Activated naive CD8-positive, alpha-beta T cell treated with anti-CD3 and anti-CD28 coated beads for 36 hours (primary cell): ENCODE results near the gene ZFP3. TPM values are rescaled to one million over a fixed set of nuclear protein-coding genes. Genes with fewer than 3 reads are reported as not detected.
"Not testable (repeated sequence)": the region's sequence is repeated elsewhere in the genome, so short reads cannot be mapped to it uniquely, and the experiment has no call there.

Experiments used
- DNase-seq: peaks from one replicate; pipeline ENCODE4 v3.0.0; 2021
- H3K27ac Mint-ChIP-seq: one replicate; pipeline ENCODE4 v1.8.0; 2022; ENCODE audit warnings: mild to moderate bottlenecking, moderate library complexity, mixed read lengths
- H3K27me3 Mint-ChIP-seq: one replicate; pipeline ENCODE4 v1.8.0; 2022; ENCODE audit warnings: mild to moderate bottlenecking, mixed read lengths
- H3K36me3 Mint-ChIP-seq: one replicate; pipeline ENCODE4 v1.8.0; 2021; ENCODE audit warnings: mild to moderate bottlenecking, mixed read lengths
- H3K4me1 Mint-ChIP-seq: one replicate; pipeline ENCODE4 v1.8.0; 2021; ENCODE audit warnings: mixed read lengths
- H3K4me3 Mint-ChIP-seq: one replicate; pipeline ENCODE4 v1.8.0; 2022; ENCODE audit warnings: mild to moderate bottlenecking, moderate library complexity, mixed read lengths
- H3K9me3 Mint-ChIP-seq: one replicate; pipeline ENCODE4 v1.8.0; 2022; ENCODE audit warnings: mixed read lengths
- total RNA-seq, 2 experiments: library from RNA; stranded (reverse); gene quantifications; one replicate each; pipeline ENCODE4 v1.2.3, GENCODE V29; 2021

ZFP3 gene
- total RNA-seq, 2 experiments from 2014 or later, result 2.3 to 2.4 TPM

DNA sequence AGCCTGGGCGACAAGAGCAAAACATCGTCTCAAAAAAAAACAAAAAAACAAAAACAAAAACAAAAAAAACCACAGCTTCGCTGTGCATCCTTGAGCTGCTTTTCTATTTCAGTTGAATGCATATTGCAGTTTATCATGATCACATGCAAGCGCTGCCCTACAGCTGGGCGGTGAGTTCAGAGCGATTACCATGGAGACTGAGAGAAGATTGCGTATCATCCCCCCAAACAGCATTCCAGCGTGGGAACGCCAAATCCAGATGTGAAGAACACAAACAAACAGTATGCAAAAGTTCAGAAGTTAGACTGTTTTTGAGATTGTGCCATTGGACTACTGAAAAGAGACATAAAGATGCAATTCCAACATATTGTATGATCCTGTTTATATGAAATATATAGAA lies 28.0 kb upstream of the ZFP3 start:
- no peaks in the 10 kb centered on the region for H3K9me3 Mint-ChIP-seq
- H3K36me3 Mint-ChIP-seq, result no peaks in the 10 kb centered on the region
- H3K27ac Mint-ChIP-seq, result no peak overlapping the region
- H3K27me3 Mint-ChIP-seq, result no peaks in the 10 kb centered on the region
- no peak for DNase-seq
- no peak overlapping the region for H3K4me3 Mint-ChIP-seq
- peaks cover 22% of the 10 kb centered on the region for H3K4me1 Mint-ChIP-seq

GRCh38 chr17:5055543-5055942 lies 22.7 kb upstream of the ZFP3 start:
- Mint-ChIP-seq H3K36me3 (no peaks in the 10 kb centered on the region), H3K4me3 (no peak overlapping the region), H3K27me3 (no peaks in the 10 kb centered on the region), H3K27ac (no peak overlapping the region), H3K9me3 (no peaks in the 10 kb centered on the region), H3K4me1 (no peaks in the 10 kb centered on the region)
- DNase-seq, result no peak

DNA sequence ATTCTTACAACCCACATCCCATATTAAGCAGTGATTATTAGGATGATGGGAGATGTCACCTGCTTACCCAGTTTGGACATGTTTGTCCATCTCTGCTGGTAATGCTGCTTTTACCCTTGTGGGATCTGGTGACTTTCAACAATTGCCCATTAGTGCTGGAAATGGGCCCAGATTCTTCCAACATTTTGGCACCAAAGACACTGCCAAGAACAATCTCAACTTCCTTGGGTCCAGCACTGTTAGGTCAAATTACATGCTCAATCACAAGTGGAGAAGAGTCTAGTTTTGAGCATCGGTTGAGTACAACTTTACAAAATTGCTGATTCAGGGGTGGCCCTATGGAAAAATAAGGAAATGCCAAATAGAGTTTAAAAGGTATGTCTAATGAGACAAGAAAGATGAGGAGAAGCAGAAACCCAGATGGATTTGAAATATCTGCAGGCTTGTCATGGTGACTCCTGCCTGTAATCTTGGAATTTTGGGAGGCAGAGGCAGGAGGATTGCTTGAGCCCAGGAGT lies 13.0 kb upstream of the ZFP3 start:
- H3K4me3 Mint-ChIP-seq, result no peak overlapping the region
- no peak for DNase-seq
- peaks cover 3% of the 10 kb centered on the region for H3K27me3 Mint-ChIP-seq
- H3K27ac Mint-ChIP-seq, result no peak overlapping the region
- H3K9me3 Mint-ChIP-seq, result no peaks in the 10 kb centered on the region
- H3K36me3 Mint-ChIP-seq, result no peaks in the 10 kb centered on the region
- H3K4me1 Mint-ChIP-seq, result peaks cover 2% of the 10 kb centered on the region

- H3K4me1 Mint-ChIP-seq, result no peaks in the 10 kb centered on the region
- DNase-seq, result no peak
- H3K27me3 Mint-ChIP-seq, result peaks cover 1% of the 10 kb centered on the region
- H3K4me3 Mint-ChIP-seq, result no peak overlapping the region
- no peaks in the 10 kb centered on the region for H3K9me3 Mint-ChIP-seq
- no peak overlapping the region for H3K27ac Mint-ChIP-seq
- H3K36me3 Mint-ChIP-seq, result no peaks in the 10 kb centered on the region
Measured at GRCh38 chr17:5068236-5068635, 10.0 kb upstream of the ZFP3 start.

DNA sequence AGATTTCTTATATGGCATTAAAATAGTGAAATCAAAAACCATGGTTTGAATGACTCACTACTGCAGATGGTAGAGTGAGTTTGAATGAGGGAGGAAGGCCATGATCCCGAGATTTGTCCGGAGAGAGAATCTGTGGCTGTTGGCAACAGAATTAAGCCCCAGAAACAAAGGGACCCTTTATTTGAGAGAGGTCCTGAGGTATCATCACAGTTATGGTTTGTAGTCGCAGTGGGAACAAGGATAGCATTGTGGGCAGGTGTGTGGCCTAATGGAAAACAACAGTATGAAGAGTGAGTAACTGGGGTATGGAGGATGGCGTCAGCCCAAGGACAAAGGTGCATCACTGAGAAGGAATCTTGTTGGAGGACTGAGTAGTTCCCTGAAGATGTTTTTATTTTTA lies 8.5 kb upstream of the ZFP3 start:
- no peak for DNase-seq
- Mint-ChIP-seq H3K4me1 (no peaks in the 10 kb centered on the region), H3K9me3 (no peaks in the 10 kb centered on the region), H3K27me3 (no peaks in the 10 kb centered on the region), H3K27ac (no peak overlapping the region), H3K4me3 (no peak overlapping the region), H3K36me3 (no peaks in the 10 kb centered on the region)

GRCh38 chr17:5075472-5075871 lies 2.8 kb upstream of the ZFP3 start:
- H3K9me3 Mint-ChIP-seq, H3K4me3 Mint-ChIP-seq, H3K27me3 Mint-ChIP-seq, DNase-seq, H3K27ac Mint-ChIP-seq: not testable (repeated sequence)
- Mint-ChIP-seq H3K36me3 (peaks cover 18% of the 10 kb centered on the region), H3K4me1 (peaks cover 16% of the 10 kb centered on the region)

DNA sequence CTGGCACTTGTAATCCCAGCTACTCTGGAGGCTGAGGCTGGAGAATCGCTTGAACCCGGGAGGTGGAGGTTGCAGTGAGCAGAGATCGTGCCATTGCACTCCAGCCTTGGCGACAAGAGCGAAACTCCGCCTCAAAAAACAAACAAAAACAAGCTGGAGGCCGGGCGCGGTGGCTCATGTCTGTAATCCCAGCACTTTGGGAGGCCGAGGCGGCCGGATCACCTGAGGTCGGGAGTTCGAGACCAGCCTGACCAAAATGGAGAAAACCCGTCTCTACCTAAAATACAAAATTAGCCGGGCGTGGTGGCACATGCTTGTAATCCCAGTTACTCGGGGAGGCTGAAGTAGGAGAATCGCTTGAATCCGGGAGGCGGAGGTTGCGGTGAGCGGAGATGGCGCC lies 992 bp upstream of the ZFP3 start:
- peak overlapping the region; percentile 96 for H3K27ac Mint-ChIP-seq
- not testable (repeated sequence) for DNase-seq, H3K27me3 Mint-ChIP-seq
- peak overlapping the region; percentile 79 for H3K4me3 Mint-ChIP-seq
- peaks cover 23% of the 10 kb centered on the region for H3K4me1 Mint-ChIP-seq
- peaks cover 27% of the 10 kb centered on the region for H3K36me3 Mint-ChIP-seq
- peaks cover 12% of the 10 kb centered on the region for H3K9me3 Mint-ChIP-seq

DNA sequence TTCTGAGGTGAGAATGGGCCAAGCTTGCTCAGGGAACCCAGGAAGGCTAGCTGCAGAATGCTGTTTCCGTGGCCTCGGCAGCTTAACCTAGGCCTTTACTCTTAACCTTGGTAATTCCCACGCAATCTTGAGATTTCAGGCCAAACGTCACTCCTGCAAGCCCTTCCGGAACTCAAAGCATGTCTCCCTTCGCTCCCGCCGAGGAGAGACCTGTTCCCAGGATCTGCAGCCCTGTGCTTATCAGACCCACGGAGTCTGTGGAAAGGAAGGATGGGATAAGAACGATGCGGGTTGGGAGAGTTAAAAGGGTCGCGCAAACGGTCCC lies 524 bp upstream of the ZFP3 start:
- peaks cover 23% of the 10 kb centered on the region for H3K4me1 Mint-ChIP-seq
- no peaks in the 10 kb centered on the region for H3K27me3 Mint-ChIP-seq
- H3K27ac Mint-ChIP-seq, result peak overlapping the region; percentile 96
- peaks cover 12% of the 10 kb centered on the region for H3K9me3 Mint-ChIP-seq
- H3K4me3 Mint-ChIP-seq, result peak overlapping the region; percentile 79
- H3K36me3 Mint-ChIP-seq, result peaks cover 32% of the 10 kb centered on the region
- DNase-seq, result no peak

DNA sequence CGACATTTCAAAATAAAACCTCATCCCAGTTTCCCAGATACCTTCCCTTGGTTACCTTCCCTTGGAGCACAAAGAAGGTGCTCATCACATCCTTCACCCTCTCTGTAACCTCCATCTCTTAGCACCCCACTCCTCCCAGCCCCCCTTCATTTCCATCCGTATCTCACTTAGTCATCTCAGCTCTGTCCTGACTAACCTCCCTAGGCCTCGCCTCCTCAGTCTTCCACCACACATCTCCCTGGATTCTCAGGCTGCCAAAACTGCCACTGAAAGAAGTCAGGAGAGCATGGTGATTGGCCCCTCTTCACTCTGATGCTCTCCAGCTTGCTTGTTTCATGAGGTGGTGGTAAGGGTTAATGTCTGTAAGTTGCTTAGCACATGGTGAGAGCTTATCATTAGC lies 2.3 kb downstream of the ZFP3 start:
- H3K36me3 Mint-ChIP-seq, result peaks cover 56% of the 10 kb centered on the region
- no peaks in the 10 kb centered on the region for H3K27me3 Mint-ChIP-seq
- H3K4me3 Mint-ChIP-seq, result no peak overlapping the region
- H3K4me1 Mint-ChIP-seq, result peaks cover 23% of the 10 kb centered on the region
- H3K27ac Mint-ChIP-seq, result no peak overlapping the region
- DNase-seq, result no peak
- H3K9me3 Mint-ChIP-seq, result peaks cover 31% of the 10 kb centered on the region

DNA sequence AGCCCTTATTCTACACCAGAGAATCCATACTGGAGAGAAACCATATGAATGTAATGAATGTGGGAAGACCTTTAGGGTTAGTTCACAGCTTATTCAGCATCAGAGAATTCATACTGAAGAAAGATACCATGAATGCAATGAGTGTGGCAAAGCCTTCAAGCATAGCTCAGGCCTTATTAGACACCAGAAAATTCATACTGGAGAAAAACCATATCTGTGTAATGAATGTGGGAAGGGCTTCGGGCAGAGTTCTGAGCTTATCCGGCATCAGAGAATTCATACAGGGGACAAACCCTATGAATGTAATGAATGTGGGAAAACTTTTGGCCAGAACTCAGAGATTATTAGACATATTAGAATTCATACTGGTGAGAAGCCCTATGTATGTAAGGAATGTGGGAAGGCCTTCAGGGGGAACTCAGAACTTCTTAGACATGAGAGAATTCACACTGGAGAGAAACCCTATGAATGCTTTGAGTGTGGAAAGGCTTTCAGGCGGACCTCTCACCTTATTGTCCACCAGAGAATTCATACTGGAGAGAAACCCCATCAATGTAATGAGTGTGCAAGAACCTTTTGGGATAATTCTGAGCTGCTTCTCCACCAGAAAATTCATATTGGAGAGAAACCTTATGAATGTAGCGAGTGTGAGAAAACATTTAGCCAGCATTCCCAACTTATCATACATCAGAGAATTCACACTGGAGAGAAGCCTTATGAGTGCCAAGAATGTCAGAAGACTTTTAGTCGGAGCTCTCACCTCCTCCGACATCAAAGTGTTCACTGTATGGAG lies 14.1 kb downstream of the ZFP3 start:
- peaks cover 84% of the 10 kb centered on the region for H3K36me3 Mint-ChIP-seq
- H3K4me3 Mint-ChIP-seq, result no peak overlapping the region

GRCh38 chr17:5096731-5097100 lies 18.4 kb downstream of the ZFP3 start:
- Mint-ChIP-seq H3K27ac (no peak overlapping the region), H3K4me3 (peak overlapping the region; percentile 77), H3K9me3 (peaks cover 39% of the 10 kb centered on the region), H3K27me3 (peaks cover 11% of the 10 kb centered on the region), H3K36me3 (peaks cover 43% of the 10 kb centered on the region), H3K4me1 (peaks cover 7% of the 10 kb centered on the region)
- DNase-seq, result no peak

More for the DNA sequence above, 14.1 kb downstream of the ZFP3 start:
- Mint-ChIP-seq H3K4me1 (peaks cover 6% of the 10 kb centered on the region), H3K9me3 (peaks cover 69% of the 10 kb centered on the region), H3K27me3 (peaks cover 10% of the 10 kb centered on the region), H3K27ac (no peak overlapping the region)
- DNase-seq, result no peak

DNA sequence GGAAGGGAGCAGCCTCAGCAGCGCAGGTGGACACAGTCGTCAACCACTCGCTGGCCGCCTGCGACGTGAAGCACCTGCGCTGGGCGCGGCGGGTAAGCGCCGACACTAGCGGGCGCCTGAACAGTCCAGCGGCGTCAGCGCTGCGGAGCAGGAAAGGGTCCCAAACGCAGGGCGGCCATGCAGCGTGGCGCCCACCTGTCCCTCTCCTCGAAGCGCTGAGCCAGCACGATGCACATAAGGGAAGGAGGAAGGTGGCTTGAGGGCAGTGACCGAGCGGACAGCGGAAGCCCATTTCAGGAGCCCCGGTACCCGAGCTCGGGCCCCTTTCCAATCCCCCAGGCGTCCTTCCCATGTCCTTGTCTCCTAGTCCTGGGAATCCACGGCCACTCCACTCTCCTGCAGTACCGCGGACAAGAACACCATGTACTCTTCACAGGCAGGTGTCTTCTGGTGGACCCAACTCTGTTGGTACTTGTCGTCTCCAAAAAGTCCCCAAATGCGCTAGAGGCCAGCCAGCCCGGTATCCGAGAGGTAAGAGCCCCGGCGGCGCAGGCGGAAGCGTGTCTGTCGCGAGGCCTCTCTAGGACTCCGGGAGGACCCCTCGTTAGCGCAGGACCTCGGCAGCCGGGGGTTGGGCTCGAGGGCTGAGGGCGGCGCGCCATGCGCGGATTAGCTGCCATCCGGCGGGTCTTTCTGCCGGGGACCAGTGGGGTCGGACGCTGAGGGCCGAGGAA lies 19.0 kb downstream of the ZFP3 start:
- DNase-seq, result peak; percentile 59
- Mint-ChIP-seq H3K4me1 (peaks cover 7% of the 10 kb centered on the region), H3K27me3 (peaks cover 11% of the 10 kb centered on the region), H3K27ac (peak overlapping the region; percentile 70), H3K9me3 (peaks cover 34% of the 10 kb centered on the region), H3K4me3 (peak overlapping the region; percentile 77), H3K36me3 (peaks cover 38% of the 10 kb centered on the region)

DNA sequence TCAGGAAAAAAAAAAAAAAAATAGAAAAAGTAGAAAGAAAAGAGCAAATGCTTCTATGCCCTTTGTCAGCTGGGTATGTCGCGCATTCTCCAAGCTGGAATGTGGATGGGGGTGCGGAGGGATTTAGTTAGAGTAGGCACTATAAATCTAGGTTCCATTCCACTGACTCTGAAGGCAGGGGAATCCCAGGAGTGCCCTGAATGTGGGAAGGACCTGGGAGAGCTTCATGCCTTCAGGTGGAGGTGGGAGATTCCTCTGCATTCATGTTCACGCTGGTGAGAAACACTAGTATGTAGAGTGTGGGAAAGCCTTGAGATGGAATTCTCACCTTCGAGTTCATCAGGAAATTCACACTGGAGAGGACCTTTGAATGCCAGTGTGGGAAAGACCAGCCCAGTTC lies 21.0 kb downstream of the ZFP3 start:
- H3K9me3 Mint-ChIP-seq, result peaks cover 20% of the 10 kb centered on the region
- H3K4me1 Mint-ChIP-seq, result peaks cover 7% of the 10 kb centered on the region
- DNase-seq, result no peak
- H3K36me3 Mint-ChIP-seq, result peaks cover 28% of the 10 kb centered on the region
- H3K4me3 Mint-ChIP-seq, result no peak overlapping the region
- H3K27me3 Mint-ChIP-seq, result peaks cover 11% of the 10 kb centered on the region
- H3K27ac Mint-ChIP-seq, result no peak overlapping the region

- Mint-ChIP-seq H3K36me3 (peaks cover 33% of the 10 kb centered on the region), H3K27ac (no peak overlapping the region), H3K9me3 (peaks cover 18% of the 10 kb centered on the region), H3K27me3 (peaks cover 11% of the 10 kb centered on the region), H3K4me1 (peaks cover 7% of the 10 kb centered on the region), H3K4me3 (no peak overlapping the region)
- DNase-seq, result no peak
Measured at GRCh38 chr17:5100832-5101231, 22.6 kb downstream of the ZFP3 start.

GRCh38 chr17:5110816-5111215 lies 32.5 kb downstream of the ZFP3 start:
- H3K9me3 Mint-ChIP-seq, result peaks cover 7% of the 10 kb centered on the region
- peaks cover 25% of the 10 kb centered on the region for H3K4me1 Mint-ChIP-seq
- peaks cover 82% of the 10 kb centered on the region for H3K36me3 Mint-ChIP-seq
- no peak for DNase-seq
- H3K4me3 Mint-ChIP-seq, result peak overlapping the region; percentile 82
- H3K27me3 Mint-ChIP-seq, result peaks cover 15% of the 10 kb centered on the region
- peak overlapping the region; percentile 80 for H3K27ac Mint-ChIP-seq
